ENCODE measurements around the gene WASHC2A. TPM values are rescaled to one million over a fixed set of nuclear protein-coding genes. Genes with fewer than 3 reads are reported as not detected.
A peak's percentile ranks its signal among the peaks of the same experiment; 100 is the strongest.
"Not testable (repeated sequence)": the region's sequence is repeated elsewhere in the genome, so short reads cannot be mapped to it uniquely, and the experiment has no call there.

WASHC2A gene
- total and polyA plus RNA-seq, 2 of the 4 experiments (the other 2 are of a cell fraction): 22.6 to 29.4 TPM

DNA sequence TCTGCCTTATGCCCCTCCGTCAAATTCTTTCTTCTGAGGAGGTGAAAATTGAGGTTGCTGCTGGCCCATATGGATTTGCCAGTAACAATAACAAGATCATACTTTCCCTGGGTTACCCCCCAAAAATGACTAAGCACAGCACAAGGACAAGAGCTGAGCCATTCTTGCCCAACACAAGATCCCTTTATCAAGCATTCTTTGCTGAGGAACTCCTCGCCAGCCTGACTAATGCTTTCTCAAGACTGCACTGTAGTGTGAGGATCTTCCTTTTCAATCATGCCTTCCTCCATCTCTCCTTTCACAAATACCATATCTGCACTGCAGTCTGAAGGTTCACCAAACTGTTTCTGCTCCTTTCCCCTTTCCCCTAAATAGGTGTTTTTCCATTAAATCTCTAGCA lies 92.1 kb downstream of the WASHC2A start:
- peak; percentile 14; the same call in 1 of the 2 replicates for ATAC-seq (ENCODE audit: low read depth)
- H2AK5ac ChIP-seq (ENCODE audit: low read depth, low read length); H3K56ac ChIP-seq (ENCODE audit: extremely low read depth, insufficient read depth, low read length); H3K36me3 ChIP-seq (ENCODE audit: control insufficient read depth, insufficient read depth, low read length); H2BK120ac ChIP-seq (ENCODE audit: low read depth, low read length); H3K79me1 ChIP-seq (ENCODE audit: low read depth in 1 of 2, low read length in 2 of 2); H3K4me2 ChIP-seq (ENCODE audit: low read depth, low read length); intact Hi-C loops (cut with micrococcal nuclease); H3K23ac ChIP-seq (ENCODE audit: low read depth, low read length); H2BK5ac ChIP-seq (ENCODE audit: low read depth, low read length, poor library complexity, severe bottlenecking); H3K27me3 ChIP-seq (ENCODE audit: control insufficient read depth, insufficient read depth, low read length); BruUV-seq (replicated peaks); dilution Hi-C loops (cut with HindIII; ENCODE audit: low sequenced_read_pairs, unreplicated experiment); POLR2A ChIA-PET (ENCODE audit: unreplicated experiment); H3K14ac ChIP-seq (replicated peaks; ENCODE audit: low read depth, low read length); H3K4me1 ChIP-seq (ENCODE audit: control insufficient read depth, insufficient read depth, low read length); H2AFZ ChIP-seq (replicated peaks; ENCODE audit: low read length, poor library complexity); in situ Hi-C loops (cut with MboI; ENCODE audit: low sequenced_read_pairs); H4K91ac ChIP-seq (ENCODE audit: insufficient read depth, low read depth, low read length); H3K18ac ChIP-seq (ENCODE audit: low read depth, low read length); H4K5ac ChIP-seq (ENCODE audit: low read depth, low read length); CTCF ChIA-PET; H2AK9ac ChIP-seq (replicated peaks; ENCODE audit: low read depth, low read length, poor library complexity); H3K27ac ChIP-seq (ENCODE audit: insufficient read depth, low read length); H3K9me3 ChIP-seq (ENCODE audit: control insufficient read depth, insufficient read depth, low read length); H4K20me1 ChIP-seq (ENCODE audit: insufficient read depth, low read length); H3K4ac ChIP-seq (ENCODE audit: low read depth, low read length); H3K9me1 ChIP-seq (ENCODE audit: insufficient read depth, low read length); H4K8ac ChIP-seq (ENCODE audit: low read depth in 2 of 2, low read length in 2 of 2); H3K4me3 ChIP-seq (ENCODE audit: insufficient read depth, low read depth, low read length); H3K9ac ChIP-seq (ENCODE audit: low read depth, low read length); H2BK20ac ChIP-seq (ENCODE audit: low read depth, low read length); H2BK15ac ChIP-seq (ENCODE audit: low read depth, low read length): not testable (repeated sequence)
- peak; percentile 31 for DNase-seq
- 40% methylated on average over 1 of the region's 2 CpGs; no CpG with 5 or more reads in 1 of the 2 experiments for WGBS, 2 experiments (ENCODE audit: extremely low coverage in 2 of 2, insufficient read length in 1 of 2)
- peak; percentile 19; the same call in 1 of the 2 replicates for TF ChIP-seq CEBPB (IDR thresholded peaks at IDR 0.05; ENCODE audit: low read depth, low read length)

DNA sequence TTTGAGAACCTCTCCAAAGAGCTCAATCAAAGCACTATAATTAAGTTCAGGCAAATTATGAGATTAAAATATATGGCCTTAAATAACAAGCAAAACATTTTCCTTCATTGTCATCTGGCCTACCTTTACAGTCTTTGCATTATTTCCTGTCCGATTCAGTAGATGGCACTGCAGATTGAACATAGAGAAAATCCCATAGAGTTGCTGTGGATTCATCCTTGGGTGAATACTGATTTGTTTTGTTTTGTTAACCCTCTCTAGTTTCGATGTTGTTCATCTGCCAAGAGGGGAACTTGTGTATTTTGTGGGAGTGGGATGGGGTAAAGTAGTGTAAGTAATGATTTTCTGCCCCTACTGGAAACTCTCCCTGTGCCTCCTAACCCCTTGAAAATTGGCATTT lies 97.3 kb downstream of the WASHC2A start:
- dilution Hi-C loops (cut with HindIII; ENCODE audit: low sequenced_read_pairs, unreplicated experiment); H3K27me3 ChIP-seq (ENCODE audit: control insufficient read depth, insufficient read depth, low read length); H2BK15ac ChIP-seq (ENCODE audit: low read depth, low read length); BruUV-seq (replicated peaks); H3K4me1 ChIP-seq (ENCODE audit: control insufficient read depth, insufficient read depth, low read length); H2BK5ac ChIP-seq (ENCODE audit: low read depth, low read length, poor library complexity, severe bottlenecking); H2BK120ac ChIP-seq (ENCODE audit: low read depth, low read length); POLR2A ChIA-PET (ENCODE audit: unreplicated experiment); H2AFZ ChIP-seq (replicated peaks; ENCODE audit: low read length, poor library complexity); H4K91ac ChIP-seq (ENCODE audit: insufficient read depth, low read depth, low read length); H2BK20ac ChIP-seq (ENCODE audit: low read depth, low read length); H3K18ac ChIP-seq (ENCODE audit: low read depth, low read length); H4K5ac ChIP-seq (ENCODE audit: low read depth, low read length); intact Hi-C loops (cut with micrococcal nuclease); H3K27ac ChIP-seq (ENCODE audit: insufficient read depth, low read length); H3K4me3 ChIP-seq (ENCODE audit: insufficient read depth, low read depth, low read length); DNase-seq; H3K4ac ChIP-seq (ENCODE audit: low read depth, low read length); H3K23ac ChIP-seq (ENCODE audit: low read depth, low read length); H3K9me1 ChIP-seq (ENCODE audit: insufficient read depth, low read length); H3K14ac ChIP-seq (replicated peaks; ENCODE audit: low read depth, low read length); H4K8ac ChIP-seq (ENCODE audit: low read depth in 2 of 2, low read length in 2 of 2); H3K79me1 ChIP-seq (ENCODE audit: low read depth in 1 of 2, low read length in 2 of 2); H4K20me1 ChIP-seq (ENCODE audit: insufficient read depth, low read length); H3K9me3 ChIP-seq (ENCODE audit: control insufficient read depth, insufficient read depth, low read length); in situ Hi-C loops (cut with MboI; ENCODE audit: low sequenced_read_pairs); H3K36me3 ChIP-seq (ENCODE audit: control insufficient read depth, insufficient read depth, low read length); H3K4me2 ChIP-seq (ENCODE audit: low read depth, low read length); H3K56ac ChIP-seq (ENCODE audit: extremely low read depth, insufficient read depth, low read length); H3K9ac ChIP-seq (ENCODE audit: low read depth, low read length); CTCF ChIA-PET; H2AK9ac ChIP-seq (replicated peaks; ENCODE audit: low read depth, low read length, poor library complexity); H2AK5ac ChIP-seq (ENCODE audit: low read depth, low read length): not testable (repeated sequence)
- no CpG with 5 or more reads among the region's 2 CpGs for WGBS, 2 experiments (ENCODE audit: extremely low coverage in 2 of 2, insufficient read length in 1 of 2)
- ATAC-seq (ENCODE audit: low read depth): peak; percentile 48; the same call in 1 of the 2 replicates
